GM23338 (cell line): ENCODE measurements around the gene ANKH. TPM values are rescaled to one million over a fixed set of nuclear protein-coding genes. Genes with fewer than 3 reads are reported as not detected.

ENCODE experiments used
- ATAC-seq: fragments of 200-7000 bp; cut with Tn5 transposase; 3 replicates; pipeline ENCODE4 v1.9.1; 2020
- DNase-seq: peaks from one replicate; pipeline ENCODE4 v3.0.0-alpha.2; 2015; ENCODE audit warnings: low spot score
- H2AFZ ChIP-seq: fragments of 200-600 bp; sonication (generic); 2 replicates; pipeline ENCODE4 v1.8.0; 2016; ENCODE audit warnings: antibody characterized with exemption, mild to moderate bottlenecking, moderate library complexity
- H3F3A ChIP-seq: fragments of 200-600 bp; sonication (generic); replicated peaks from 2 replicates; pipeline ENCODE4 v1.8.0; 2017; ENCODE audit warnings: antibody characterized with exemption, mixed run types, low read depth
- H3K27ac ChIP-seq: fragments of 200-600 bp; sonication (generic); 2 replicates; pipeline ENCODE4 v1.6.1; 2016; ENCODE audit warnings: low read depth
- H3K27me3 ChIP-seq: fragments of 200-600 bp; sonication (generic); 2 replicates; pipeline ENCODE4 v1.8.0; 2016; ENCODE audit warnings: mild to moderate bottlenecking, mixed run types, moderate library complexity; ENCODE audit not compliant: insufficient read depth
- H3K36me3 ChIP-seq: fragments of 200-600 bp; sonication (generic); 2 replicates; pipeline ENCODE4 v1.8.0; 2016; ENCODE audit warnings: mild to moderate bottlenecking; ENCODE audit not compliant: insufficient read depth
- H3K4me1 ChIP-seq: fragments of 200-600 bp; sonication (generic); 2 replicates; pipeline ENCODE4 v1.8.0; 2016; ENCODE audit warnings: mild to moderate bottlenecking, moderate library complexity; ENCODE audit not compliant: insufficient read depth
- H3K4me2 ChIP-seq: fragments of 200-600 bp; sonication (generic); 2 replicates; pipeline ENCODE4 v1.7.1; 2017; ENCODE audit warnings: mixed run types
- H3K4me3 ChIP-seq: fragments of 200-600 bp; sonication (generic); 2 replicates; pipeline ENCODE4 v1.6.1; 2016; ENCODE audit warnings: mixed run types
- H3K79me2 ChIP-seq: fragments of 200-600 bp; sonication (generic); replicated peaks from 2 replicates; pipeline ENCODE4 v1.8.0; 2017; ENCODE audit warnings: mild to moderate bottlenecking; ENCODE audit not compliant: insufficient read depth
- H3K9me2 ChIP-seq: fragments of 200-600 bp; sonication (generic); 2 replicates; pipeline ENCODE4 v1.8.0; 2017; ENCODE audit not compliant: insufficient read depth
- H4K20me1 ChIP-seq: fragments of 200-600 bp; sonication (generic); replicated peaks from 2 replicates; pipeline ENCODE4 v1.8.0; 2017; ENCODE audit warnings: mild to moderate bottlenecking; ENCODE audit not compliant: insufficient read depth
- H3K27ac Mint-ChIP-seq: 2 replicates; pipeline ENCODE4 v1.8.0; 2020; ENCODE audit warnings: inconsistent platforms, mild to moderate bottlenecking, moderate library complexity, mixed read lengths
- H3K27me3 Mint-ChIP-seq: 3 replicates; pipeline ENCODE4 v1.8.0; 2022; ENCODE audit warnings: low read depth, mild to moderate bottlenecking, moderate library complexity, mixed read lengths, inconsistent platforms; ENCODE audit not compliant: insufficient read depth, poor library complexity
- H3K36me3 Mint-ChIP-seq: 3 replicates; pipeline ENCODE4 v1.8.0; 2021; ENCODE audit warnings: low read depth, mild to moderate bottlenecking, inconsistent platforms, moderate library complexity, mixed read lengths
- H3K4me1 Mint-ChIP-seq: 3 replicates; pipeline ENCODE4 v1.8.0; 2020; ENCODE audit warnings: mild to moderate bottlenecking, inconsistent platforms, mixed read lengths
- H3K4me3 Mint-ChIP-seq: 3 replicates; pipeline ENCODE4 v1.8.0; 2021; ENCODE audit warnings: moderate library complexity, mild to moderate bottlenecking, inconsistent platforms, mixed read lengths
- H3K9me3 Mint-ChIP-seq: 3 replicates; pipeline ENCODE4 v1.8.0; 2020; ENCODE audit warnings: moderate library complexity, mild to moderate bottlenecking, inconsistent platforms, mixed read lengths
- CREB1 ChIP-seq: fragments of 250-450 bp; sonication (Bioruptor Pico); IDR thresholded peaks from 2 replicates; pipeline ENCODE4 v1.5.0; 2020; ENCODE audit warnings: low read depth, mild to moderate bottlenecking, moderate library complexity
- EZH2 ChIP-seq: fragments of 200-600 bp; sonication (generic); IDR thresholded peaks from one replicate; pipeline ENCODE4 v1.8.0; 2017; ENCODE audit warnings: antibody characterized with exemption, mild to moderate bottlenecking, low read depth; ENCODE audit not compliant: unreplicated experiment
- EZH2phosphoT487 ChIP-seq: fragments of 200-600 bp; sonication (generic); IDR thresholded peaks from one replicate; pipeline ENCODE4 v1.8.1; 2018; ENCODE audit warnings: antibody characterized with exemption; ENCODE audit not compliant: unreplicated experiment
- JUNB ChIP-seq: IDR thresholded peaks from one replicate; pipeline ENCODE4 v1.6.1; 2016; ENCODE audit warnings: antibody characterized with exemption; ENCODE audit not compliant: unreplicated experiment
- NANOG ChIP-seq: IDR thresholded peaks from 2 replicates; pipeline ENCODE4 v1.6.1; 2016; ENCODE audit warnings: antibody characterized with exemption, borderline replicate concordance
- POLR2AphosphoS5 ChIP-seq: IDR thresholded peaks from 2 replicates; pipeline ENCODE4 v1.6.1; 2016; ENCODE audit warnings: antibody characterized with exemption, low read depth
- REST ChIP-seq: IDR thresholded peaks from one replicate; pipeline ENCODE4 v1.6.1; 2018; ENCODE audit warnings: antibody characterized with exemption; ENCODE audit not compliant: unreplicated experiment
- STAT1 ChIP-seq: IDR thresholded peaks from one replicate; pipeline ENCODE4 v1.6.1; 2016; ENCODE audit warnings: antibody characterized with exemption; ENCODE audit not compliant: unreplicated experiment
- ZNF114 ChIP-seq: fragments of 250-450 bp; sonication (Bioruptor Pico); IDR thresholded peaks from 2 replicates; pipeline ENCODE4 v1.5.0; 2020; ENCODE audit warnings: mild to moderate bottlenecking, moderate library complexity
- ZNF331 ChIP-seq: fragments of 250-450 bp; sonication (Bioruptor Pico); IDR thresholded peaks from 2 replicates; pipeline ENCODE4 v1.5.0; 2020; ENCODE audit warnings: low read depth, mild to moderate bottlenecking, moderate library complexity
- ZNF462 ChIP-seq: fragments of 250-450 bp; sonication (Bioruptor Pico); IDR thresholded peaks from 2 replicates; pipeline ENCODE4 v1.5.0; 2020; ENCODE audit warnings: mild to moderate bottlenecking, moderate library complexity
- polyA plus RNA-seq: library from polyadenylated mRNA; unstranded; fragments of >200 nt; fragmentation: Nextera tagmentation; extraction: Ambion mirVana; gene quantifications from 2 replicates; pipeline ENCODE4 v1.2.1, GENCODE V29; 2016
- total RNA-seq: library from RNA; depleted of rRNA; stranded (reverse); fragments of >200 nt; shearing (Covaris generic); gene quantifications from 2 replicates; pipeline ENCODE4 v1.2.3, GENCODE V29; 2014

ANKH gene
- total and polyA plus RNA-seq, 2 experiments from 2014 or later = 5.0 to 6.1 TPM

- H4K20me1 ChIP-seq = peaks cover 4% of the 10 kb centered on the region; the same call in 1 of the 2 replicates
- H3K27me3 ChIP-seq = peaks cover 30% of the 10 kb centered on the region
- H3K4me3 Mint-ChIP-seq = peak overlapping the region; percentile 93
- no peaks in the 10 kb centered on the region for H3K9me3 Mint-ChIP-seq
- no peak overlapping the region for H3K27ac ChIP-seq
- ATAC-seq (peak; percentile 32), DNase-seq (peak; percentile 44)
- no peaks in the 10 kb centered on the region for H3K9me2 ChIP-seq
- peak overlapping the region; percentile 87 for H3K4me3 ChIP-seq
- TF ChIP-seq REST (no peak), ZNF462 (no peak), EZH2 (no peak), STAT1 (no peak), CREB1 (CRISPR knock-in tag) (no peak), JUNB (no peak), POLR2AphosphoS5 (no peak), ZNF331 (CRISPR knock-in tag) (no peak), NANOG (no peak), EZH2phosphoT487 (no peak), ZNF114 (CRISPR knock-in tag) (no peak)
- peak overlapping the region; percentile 94 for H3K4me2 ChIP-seq
- H3K4me1 ChIP-seq = peaks cover 20% of the 10 kb centered on the region
- 0 out of 2 replicates have a peak, but pooled peaks cover 3% of the 10 kb centered on the region for H3F3A ChIP-seq
- no peaks in the 10 kb centered on the region for H3K36me3 ChIP-seq
- H3K36me3 Mint-ChIP-seq = no peaks in the 10 kb centered on the region; the same call in 2 of the 3 replicates
- H2AFZ ChIP-seq = no peak overlapping the region
- peaks cover 22% of the 10 kb centered on the region for H3K27me3 Mint-ChIP-seq
- H3K4me1 Mint-ChIP-seq = peaks cover 20% of the 10 kb centered on the region
- H3K27ac Mint-ChIP-seq = no peak overlapping the region
- peaks cover 58% of the 10 kb centered on the region for H3K79me2 ChIP-seq
Observed at GRCh38 chr5:14665949-14666348, 205.6 kb downstream of the ANKH start.
